ENCODE results near the gene ATAT1. TPM values are rescaled to one million over a fixed set of nuclear protein-coding genes. Genes with fewer than 3 reads are reported as not detected.
A peak's percentile ranks its signal among the peaks of the same experiment; 100 is the strongest.

ATAT1 gene
- polyA plus RNA-seq, 5 donors = 53.8 to 77.1 (median 63.6) TPM

- no peak for DNase-seq
Measured at GRCh38 chr6:30683183-30683979, 56.7 kb downstream of the ATAT1 start.

GRCh38 chr6:30683980-30684338, 57.3 kb downstream of the ATAT1 start:
- no peak for DNase-seq

- no peak for DNase-seq
Measured at GRCh38 chr6:30684386-30685156, 57.9 kb downstream of the ATAT1 start.

GRCh38 chr6:30685157-30686008, 58.7 kb downstream of the ATAT1 start:
- DNase-seq = no peak

GRCh38 chr6:30686009-30686907, 59.6 kb downstream of the ATAT1 start, which contains the start of gene PPP1R18:
TSS of gene PPP1R18 (minus strand) at chr6:30686645. CDS start at chr6:30686018, 627 bp downstream.
- no peak for DNase-seq

- peak; percentile 91 to 92 for DNase-seq
Measured at GRCh38 chr6:30686908-30687658, 60.4 kb downstream of the ATAT1 start.

- DNase-seq = no peak
Measured at GRCh38 chr6:30687659-30688431, 61.2 kb downstream of the ATAT1 start.

GRCh38 chr6:30688569-30688968, 61.9 kb downstream of the ATAT1 start:
- DNase-seq = no peak

- no peak for DNase-seq
Measured at GRCh38 chr6:30689022-30689865, 62.6 kb downstream of the ATAT1 start.

GRCh38 chr6:30689985-30690384, 63.3 kb downstream of the ATAT1 start:
- no peak for DNase-seq

- peak; percentile 92 to 93 for DNase-seq
Measured at GRCh38 chr6:30690403-30691207, 63.9 kb downstream of the ATAT1 start, which contains the start of gene NRM. TSS of gene NRM (minus strand) at chr6:30690984. CDS start at chr6:30690974, 10 bp downstream.

- no peak for DNase-seq
Measured at GRCh38 chr6:30691208-30691847, 64.7 kb downstream of the ATAT1 start.
